GM12874 (cell line): ENCODE measurements around the gene SLC15A3.

ENCODE experiments used
- CTCF ChIP-seq: IDR thresholded peaks from 2 replicates; pipeline ENCODE4 v1.5.1; 2011; ENCODE audit warnings: low read depth, mild to moderate bottlenecking, control low read depth, low read length, moderate library complexity; ENCODE audit not compliant: insufficient read depth

Gene SLC15A3

GRCh38 chr11:60944490-60945294 lies 7.3 kb downstream of the SLC15A3 start:
- TF ChIP-seq CTCF: peak; percentile 31; the same call in 1 of the 2 replicates

GRCh38 chr11:60942970-60943565 lies 8.9 kb downstream of the SLC15A3 start:
- TF ChIP-seq CTCF: no peak

DNA sequence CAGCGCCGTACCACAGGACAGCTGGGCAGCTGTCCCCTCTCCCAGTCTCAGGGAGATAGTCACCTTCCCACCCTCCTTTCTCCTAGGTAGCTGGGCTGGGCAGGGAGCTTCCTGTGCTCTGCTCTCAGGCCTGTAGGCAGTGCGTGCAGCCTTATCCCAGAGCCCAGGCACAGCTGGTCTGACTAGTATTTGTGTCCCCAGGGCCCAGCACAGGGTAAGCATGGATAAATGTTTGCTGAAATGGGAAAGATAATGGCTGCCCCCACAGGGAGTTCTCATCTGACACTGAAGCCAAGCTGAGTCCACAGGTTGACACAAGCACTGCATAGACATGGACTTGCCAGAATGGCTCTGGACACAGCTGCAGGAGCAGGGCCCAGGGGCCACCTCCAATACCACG lies 9.8 kb downstream of the SLC15A3 start:
- TF ChIP-seq CTCF: no peak

DNA sequence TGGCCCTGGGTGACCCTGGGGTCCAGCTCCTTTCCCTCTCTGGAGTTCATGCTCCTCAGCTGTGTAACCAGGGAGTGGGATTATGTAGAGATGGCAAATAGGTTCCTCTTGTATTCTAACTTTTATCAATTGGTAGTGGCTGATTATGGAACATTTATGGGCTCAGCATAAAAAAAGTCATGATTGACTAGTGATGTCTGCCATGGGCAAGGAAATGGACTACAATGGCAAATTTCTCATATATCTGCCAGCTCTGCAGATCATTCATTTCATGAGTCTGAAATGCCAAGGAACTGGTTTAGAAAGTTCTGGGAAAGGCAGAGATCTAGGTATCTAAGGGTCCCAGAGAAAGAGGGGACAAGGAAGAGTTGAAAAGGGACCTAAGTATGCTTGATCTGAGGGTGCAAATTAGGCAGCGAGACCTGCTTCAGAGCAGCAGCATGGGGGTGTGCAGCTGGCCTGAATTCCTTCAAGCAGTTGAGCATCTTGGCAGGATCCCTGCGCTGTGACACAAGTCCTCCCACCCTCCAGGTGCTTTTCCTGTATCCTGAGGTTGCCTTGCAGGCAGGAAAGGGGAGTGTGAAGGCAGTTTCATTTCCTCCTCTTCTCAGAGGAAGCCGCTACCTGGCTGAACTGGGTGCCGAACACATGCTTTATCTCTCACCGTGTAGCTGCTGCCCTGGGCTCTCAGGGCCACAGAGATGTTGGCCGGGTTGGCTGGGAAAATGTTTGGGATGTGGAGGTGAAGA lies 10.4 kb downstream of the SLC15A3 start:
- TF ChIP-seq CTCF: no peak

GRCh38 chr11:60939855-60940254 lies 12.1 kb downstream of the SLC15A3 start:
- TF ChIP-seq CTCF: no peak

DNA sequence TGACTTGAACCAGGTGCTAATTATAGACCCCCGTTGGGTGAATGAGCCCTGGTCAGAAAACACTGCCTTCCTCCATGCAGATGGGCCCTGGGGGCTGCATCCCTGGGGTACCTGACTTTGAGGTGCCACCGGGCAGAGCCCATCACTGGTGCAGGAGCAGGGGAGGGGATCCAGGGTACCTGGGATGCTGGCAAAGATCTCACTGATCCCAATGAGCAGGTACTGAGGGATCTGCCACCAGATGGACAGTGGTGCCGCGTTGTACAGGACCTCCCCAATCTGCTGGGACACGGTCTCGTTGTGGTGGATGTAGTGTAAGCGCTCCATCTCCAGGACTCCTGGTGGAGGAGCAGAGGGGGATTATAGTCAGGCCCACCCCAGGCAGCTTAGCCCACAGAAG lies 12.7 kb downstream of the SLC15A3 start:
- no peak for TF ChIP-seq CTCF

DNA sequence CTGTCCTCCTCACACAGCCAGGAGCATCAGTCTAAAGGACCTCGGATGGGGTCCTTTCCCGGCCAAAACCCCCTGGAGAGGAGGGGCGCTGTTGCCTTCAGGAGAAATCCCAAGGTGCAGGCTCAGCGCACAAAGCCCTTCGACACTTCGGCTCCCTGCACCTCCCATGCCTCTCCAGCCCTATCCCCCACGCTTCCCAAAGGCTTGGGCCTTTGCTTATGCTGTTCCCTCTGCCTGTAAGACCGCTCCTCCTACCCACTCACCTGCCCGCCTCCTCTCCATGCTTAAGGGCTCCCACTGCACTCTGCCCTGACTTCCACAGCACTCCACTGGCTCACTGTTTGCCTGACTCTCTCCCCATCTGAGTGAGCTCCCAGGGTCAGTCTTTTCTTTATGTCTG lies 13.5 kb downstream of the SLC15A3 start:
- no peak for TF ChIP-seq CTCF
